GM20000 (cell line): ENCODE measurements around the gene OSBPL2.

Source experiments
- DNase-seq: peaks from one replicate; pipeline ENCODE4 v3.0.0; 2012; ENCODE audit warnings: low spot score
- CTCF ChIP-seq: IDR thresholded peaks from 2 replicates; pipeline ENCODE4 v1.5.1; 2012; ENCODE audit warnings: mild to moderate bottlenecking, control low read depth; ENCODE audit errors: extremely low read depth, missing control alignments

Gene OSBPL2

GRCh38 chr20:62313460-62314338, 75.4 kb downstream of the OSBPL2 start:
- no peak for TF ChIP-seq CTCF
- DNase-seq, result no peak

GRCh38 chr20:62314339-62314638, 76.0 kb downstream of the OSBPL2 start:
- no peak for TF ChIP-seq CTCF
- no peak for DNase-seq

- no peak for TF ChIP-seq CTCF
- no peak for DNase-seq
Measured at GRCh38 chr20:62314711-62315302, 76.5 kb downstream of the OSBPL2 start.

- no peak for TF ChIP-seq CTCF
- no peak for DNase-seq
Measured at GRCh38 chr20:62315773-62316172, 77.5 kb downstream of the OSBPL2 start.

GRCh38 chr20:62316331-62317166, 78.2 kb downstream of the OSBPL2 start:
- TF ChIP-seq CTCF, result no peak
- no peak for DNase-seq

GRCh38 chr20:62317167-62317655, 78.9 kb downstream of the OSBPL2 start:
- no peak for TF ChIP-seq CTCF
- no peak for DNase-seq
